Activated naive CD8-positive, alpha-beta T cell treated with anti-CD3 and anti-CD28 coated beads, Interleukin-2, amount 50 U/mL, for 24 hours (primary cell): ENCODE results near the gene TNFSF13B.
A peak's percentile ranks its signal among the peaks of the same experiment; 100 is the strongest.
"Not testable (repeated sequence)": the region's sequence is repeated elsewhere in the genome, so short reads cannot be mapped to it uniquely, and the experiment has no call there.

Experiments used
- ATAC-seq: fragments of 150-1000 bp; cut with Tn5 transposase; one replicate; pipeline ENCODE4 v1.10.0; 2021
- DNase-seq: peaks from one replicate; pipeline ENCODE4 v3.0.0; 2021
- H3K27ac Mint-ChIP-seq: one replicate; pipeline ENCODE4 v1.8.0; 2021; ENCODE audit warnings: mild to moderate bottlenecking, mixed read lengths
- H3K27me3 Mint-ChIP-seq: one replicate; pipeline ENCODE4 v1.8.0; 2021; ENCODE audit warnings: mixed read lengths
- H3K36me3 Mint-ChIP-seq: one replicate; pipeline ENCODE4 v1.8.0; 2021; ENCODE audit warnings: low read depth, mixed read lengths
- H3K4me1 Mint-ChIP-seq: one replicate; pipeline ENCODE4 v1.8.0; 2021; ENCODE audit warnings: mixed read lengths
- H3K4me3 Mint-ChIP-seq: one replicate; pipeline ENCODE4 v1.8.0; 2021; ENCODE audit warnings: mild to moderate bottlenecking, moderate library complexity, mixed read lengths
- H3K9me3 Mint-ChIP-seq: one replicate; pipeline ENCODE4 v1.8.0; 2021; ENCODE audit warnings: mixed read lengths

Gene TNFSF13B

DNA sequence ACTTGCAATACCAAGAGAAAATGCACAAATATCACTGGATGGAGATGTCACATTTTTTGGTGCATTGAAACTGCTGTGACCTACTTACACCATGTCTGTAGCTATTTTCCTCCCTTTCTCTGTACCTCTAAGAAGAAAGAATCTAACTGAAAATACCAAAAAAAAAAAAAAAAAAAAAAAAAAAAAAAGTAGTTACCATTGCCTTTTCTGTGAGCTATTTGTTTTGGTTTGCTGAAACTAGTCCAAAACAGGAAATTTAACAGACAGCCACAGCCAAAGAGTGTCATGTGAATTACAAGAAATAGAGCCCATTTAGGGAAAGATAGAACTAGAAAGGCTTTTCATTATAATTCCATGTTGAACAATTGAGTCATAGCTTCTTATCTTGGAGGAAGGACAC is 37.3 kb downstream of the TNFSF13B start:
- no peaks in the 10 kb centered on the region for H3K27me3 Mint-ChIP-seq
- peaks cover 7% of the 10 kb centered on the region for H3K4me1 Mint-ChIP-seq
- DNase-seq (no peak), ATAC-seq (no peak)
- H3K9me3 Mint-ChIP-seq: peaks cover 8% of the 10 kb centered on the region
- no peak overlapping the region for H3K27ac Mint-ChIP-seq
- H3K4me3 Mint-ChIP-seq: no peak overlapping the region
- no peaks in the 10 kb centered on the region for H3K36me3 Mint-ChIP-seq

DNA sequence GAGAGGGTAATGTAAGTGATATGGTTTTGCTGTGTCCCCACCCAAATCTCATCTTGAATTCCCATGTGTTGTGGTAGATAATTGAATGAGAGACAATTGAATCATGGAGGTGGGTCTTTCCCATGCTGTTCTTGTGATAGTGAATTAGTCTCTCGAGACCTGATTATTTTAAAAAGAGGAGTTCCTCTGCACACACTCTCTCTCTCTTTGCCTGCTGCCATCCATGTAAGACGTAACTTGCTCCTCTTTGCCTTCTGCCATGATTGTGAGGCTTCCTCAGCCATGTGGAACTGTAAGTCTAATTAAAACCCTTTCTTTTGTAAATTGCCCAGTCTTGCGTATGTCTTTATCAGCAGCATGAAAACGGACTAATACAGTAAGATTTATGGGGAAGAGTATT is 42.1 kb downstream of the TNFSF13B start:
- peaks cover 13% of the 10 kb centered on the region for H3K4me1 Mint-ChIP-seq
- H3K9me3 Mint-ChIP-seq, H3K4me3 Mint-ChIP-seq, H3K27ac Mint-ChIP-seq, H3K27me3 Mint-ChIP-seq, DNase-seq, ATAC-seq, H3K36me3 Mint-ChIP-seq: not testable (repeated sequence)

DNA sequence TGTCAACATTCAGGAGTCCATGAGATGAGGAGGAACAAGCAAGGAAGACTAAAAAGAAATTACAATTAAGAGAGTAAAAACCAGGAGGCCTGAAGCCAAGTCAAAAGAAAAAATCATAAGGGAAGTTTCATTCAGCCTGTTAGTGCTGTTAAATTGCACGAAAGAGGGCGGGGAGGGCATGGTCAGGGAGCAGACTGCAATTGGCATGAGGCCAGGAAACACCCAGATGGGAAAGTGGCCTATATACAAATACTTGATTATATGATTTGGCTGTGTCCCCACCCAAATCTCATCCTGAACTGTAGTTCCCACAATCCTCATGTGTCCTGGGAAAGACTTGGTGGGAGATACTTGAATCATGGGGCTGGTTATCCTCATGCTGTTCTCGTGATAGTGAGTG is 43.9 kb downstream of the TNFSF13B start:
- Mint-ChIP-seq H3K9me3 (peaks cover 8% of the 10 kb centered on the region), H3K4me3 (no peak overlapping the region), H3K27me3 (peaks cover 2% of the 10 kb centered on the region), H3K27ac (no peak overlapping the region), H3K4me1 (peaks cover 9% of the 10 kb centered on the region), H3K36me3 (no peaks in the 10 kb centered on the region)
- DNase-seq: no peak
- no peak for ATAC-seq

- Mint-ChIP-seq H3K9me3 (no peaks in the 10 kb centered on the region), H3K27ac (no peak overlapping the region), H3K27me3 (peaks cover 5% of the 10 kb centered on the region), H3K36me3 (no peaks in the 10 kb centered on the region), H3K4me1 (peaks cover 9% of the 10 kb centered on the region), H3K4me3 (no peak overlapping the region)
- ATAC-seq: no peak
- DNase-seq: no peak
These were observed 45.8 kb downstream of the TNFSF13B start for GRCh38 chr13:108315273-108315672.

DNA sequence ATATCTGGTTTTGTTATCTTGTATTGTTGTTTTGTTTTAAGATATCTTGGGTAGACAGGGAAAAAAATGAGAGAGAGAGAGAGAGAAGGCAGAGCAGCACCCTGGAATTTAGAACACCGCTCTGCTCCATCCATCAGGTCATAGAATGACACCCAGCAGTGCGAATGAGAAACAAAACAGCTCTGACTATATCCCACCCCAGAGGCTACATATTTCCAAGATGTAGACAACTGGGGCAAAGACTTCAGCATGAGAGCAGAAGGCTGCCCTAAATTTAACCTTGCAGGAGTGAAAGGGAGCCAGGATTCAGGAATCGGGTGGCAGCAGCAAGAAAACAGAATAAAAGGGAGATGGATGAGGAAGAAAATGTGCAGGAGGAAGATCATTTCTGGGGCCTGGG is 46.5 kb downstream of the TNFSF13B start:
- DNase-seq (no peak), ATAC-seq (no peak)
- Mint-ChIP-seq H3K4me1 (peaks cover 9% of the 10 kb centered on the region), H3K9me3 (no peaks in the 10 kb centered on the region), H3K27ac (no peak overlapping the region), H3K27me3 (peaks cover 5% of the 10 kb centered on the region), H3K4me3 (no peak overlapping the region), H3K36me3 (no peaks in the 10 kb centered on the region)

GRCh38 chr13:108316413-108316812 is 46.9 kb downstream of the TNFSF13B start:
- Mint-ChIP-seq H3K27ac (no peak overlapping the region), H3K4me1 (peaks cover 9% of the 10 kb centered on the region), H3K4me3 (no peak overlapping the region), H3K9me3 (no peaks in the 10 kb centered on the region), H3K27me3 (peaks cover 5% of the 10 kb centered on the region), H3K36me3 (no peaks in the 10 kb centered on the region)
- DNase-seq: no peak
- ATAC-seq: no peak

- Mint-ChIP-seq H3K27ac (no peak overlapping the region), H3K36me3 (no peaks in the 10 kb centered on the region), H3K4me3 (no peak overlapping the region), H3K27me3 (peaks cover 3% of the 10 kb centered on the region), H3K4me1 (peaks cover 6% of the 10 kb centered on the region), H3K9me3 (no peaks in the 10 kb centered on the region)
- ATAC-seq (peak; percentile 75), DNase-seq (no peak)
These were observed 52.8 kb downstream of the TNFSF13B start for GRCh38 chr13:108322206-108322824.

GRCh38 chr13:108323031-108323430 is 53.5 kb downstream of the TNFSF13B start:
- H3K4me3 Mint-ChIP-seq: no peak overlapping the region
- H3K27me3 Mint-ChIP-seq: peaks cover 3% of the 10 kb centered on the region
- no peak for ATAC-seq
- no peak overlapping the region for H3K27ac Mint-ChIP-seq
- H3K36me3 Mint-ChIP-seq: no peaks in the 10 kb centered on the region
- DNase-seq: no peak
- peaks cover 6% of the 10 kb centered on the region for H3K4me1 Mint-ChIP-seq
- H3K9me3 Mint-ChIP-seq: no peaks in the 10 kb centered on the region

DNA sequence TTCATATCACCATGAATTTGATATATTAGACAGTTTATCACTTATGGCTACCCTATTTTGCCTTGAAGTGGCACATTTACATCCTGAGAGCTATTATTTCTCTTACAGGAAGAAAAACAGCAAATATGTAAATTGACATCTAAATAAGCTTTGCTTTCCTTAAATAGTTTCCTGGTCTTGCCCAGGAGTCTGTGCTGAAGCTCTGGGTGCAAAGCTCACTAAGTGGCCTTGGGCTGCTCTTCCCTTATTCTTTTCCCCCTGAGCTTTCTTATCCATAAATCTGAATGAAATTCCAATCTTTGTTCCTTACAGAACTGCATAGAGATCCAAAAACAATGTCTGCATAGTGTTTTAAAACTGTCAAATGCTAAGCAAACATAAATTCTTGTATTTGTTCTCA is 56.3 kb downstream of the TNFSF13B start:
- Mint-ChIP-seq H3K4me1 (peaks cover 6% of the 10 kb centered on the region), H3K27ac (no peak overlapping the region), H3K36me3 (no peaks in the 10 kb centered on the region), H3K27me3 (peaks cover 7% of the 10 kb centered on the region), H3K9me3 (no peaks in the 10 kb centered on the region), H3K4me3 (no peak overlapping the region)
- ATAC-seq (no peak), DNase-seq (no peak)

DNA sequence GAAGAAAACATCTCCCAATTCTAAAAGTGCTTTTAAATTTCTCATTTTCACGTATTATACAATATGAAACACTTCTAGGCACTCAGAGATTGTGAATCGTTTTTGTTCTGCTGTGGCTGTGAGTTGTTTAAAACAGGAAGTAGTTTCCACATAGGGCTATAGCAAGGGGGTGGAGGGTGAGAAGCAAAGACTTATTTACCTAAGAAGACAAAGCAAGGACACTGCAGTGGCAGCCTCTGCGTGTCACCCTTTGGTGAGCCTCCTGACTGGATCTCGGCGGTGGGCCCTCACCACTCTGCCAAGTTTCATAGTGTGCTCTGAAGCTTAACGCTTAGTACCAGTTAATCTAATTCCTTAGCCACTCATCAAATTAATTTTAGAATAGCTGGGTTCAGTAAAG is 56.8 kb downstream of the TNFSF13B start:
- H3K27ac Mint-ChIP-seq: no peak overlapping the region
- H3K9me3 Mint-ChIP-seq: no peaks in the 10 kb centered on the region
- no peak for ATAC-seq
- H3K27me3 Mint-ChIP-seq: peaks cover 7% of the 10 kb centered on the region
- DNase-seq: no peak
- peaks cover 6% of the 10 kb centered on the region for H3K4me1 Mint-ChIP-seq
- H3K4me3 Mint-ChIP-seq: no peak overlapping the region
- no peaks in the 10 kb centered on the region for H3K36me3 Mint-ChIP-seq

GRCh38 chr13:108328848-108329247 is 59.3 kb downstream of the TNFSF13B start:
- peaks cover 6% of the 10 kb centered on the region for H3K4me1 Mint-ChIP-seq
- H3K27ac Mint-ChIP-seq: no peak overlapping the region
- no peaks in the 10 kb centered on the region for H3K9me3 Mint-ChIP-seq
- H3K36me3 Mint-ChIP-seq: no peaks in the 10 kb centered on the region
- no peak for DNase-seq
- ATAC-seq: no peak
- no peak overlapping the region for H3K4me3 Mint-ChIP-seq
- H3K27me3 Mint-ChIP-seq: peaks cover 7% of the 10 kb centered on the region

DNA sequence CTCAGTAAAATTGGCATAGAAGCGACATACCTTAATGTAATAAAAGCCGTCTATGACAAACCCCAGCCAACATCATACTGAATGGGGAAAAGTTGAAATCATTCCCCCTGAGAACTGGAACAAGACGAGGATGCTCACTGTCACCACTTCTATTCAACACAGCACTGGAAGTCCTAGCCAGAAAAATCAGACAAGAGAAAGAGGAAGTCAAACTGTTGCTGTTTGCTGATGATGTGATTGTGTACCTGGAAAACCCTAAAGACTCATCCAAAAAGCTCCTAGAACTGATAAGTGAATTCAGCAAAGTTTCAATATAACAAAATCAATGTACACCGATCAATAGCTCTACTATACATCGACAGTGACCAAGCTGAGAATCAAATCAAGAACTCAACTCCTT is 63.3 kb downstream of the TNFSF13B start:
- H3K4me3 Mint-ChIP-seq: no peak overlapping the region
- ATAC-seq (no peak), DNase-seq (no peak)
- H3K9me3 Mint-ChIP-seq: no peaks in the 10 kb centered on the region
- H3K4me1 Mint-ChIP-seq: no peaks in the 10 kb centered on the region
- H3K27ac Mint-ChIP-seq: no peak overlapping the region
- H3K36me3 Mint-ChIP-seq: no peaks in the 10 kb centered on the region
- H3K27me3 Mint-ChIP-seq: peaks cover 13% of the 10 kb centered on the region

DNA sequence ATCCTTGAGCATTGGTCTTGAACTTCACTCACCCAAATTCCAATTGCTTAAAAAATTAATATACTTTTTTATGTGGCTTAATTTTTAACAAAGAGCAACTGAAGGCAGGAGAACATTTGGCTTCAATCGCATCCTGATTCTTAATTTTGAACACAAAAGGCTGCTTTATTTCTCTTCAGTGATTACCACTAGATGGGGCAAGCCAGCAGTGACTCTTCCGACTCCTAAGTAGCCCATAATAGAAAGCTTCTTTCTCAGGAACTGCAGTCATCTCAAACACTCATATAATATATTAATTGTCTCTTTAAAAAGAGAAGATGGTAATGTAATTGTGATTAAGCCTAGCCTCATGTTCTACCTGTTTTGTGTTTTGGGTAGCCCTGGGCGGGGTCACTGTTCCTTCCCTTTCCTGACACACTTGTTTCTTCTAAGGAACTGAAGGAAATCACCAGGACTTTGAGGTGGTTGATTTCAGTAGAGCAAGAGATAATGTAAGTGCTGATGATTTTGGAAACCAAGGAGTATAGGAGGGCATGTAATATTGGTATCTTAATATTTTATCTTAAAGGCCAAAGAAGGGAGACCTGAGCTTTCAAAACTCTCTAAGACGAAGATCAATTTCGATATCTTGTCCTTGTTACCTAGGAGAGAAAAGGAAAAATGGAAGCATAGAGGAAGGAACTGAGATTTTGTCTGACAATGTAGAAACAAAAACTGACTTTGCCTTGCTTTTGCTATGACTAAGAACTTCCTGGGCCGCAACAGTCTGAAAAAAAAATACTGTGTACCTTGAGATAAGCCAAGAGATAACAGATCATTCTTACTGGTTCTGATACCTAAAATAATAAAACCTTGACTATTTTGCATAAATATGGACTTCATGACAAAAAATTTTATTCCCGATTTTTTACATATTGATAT is 73.1 kb downstream of the TNFSF13B start:
- ATAC-seq: no peak
- Mint-ChIP-seq H3K4me3 (no peak overlapping the region), H3K9me3 (no peaks in the 10 kb centered on the region), H3K27me3 (no peaks in the 10 kb centered on the region), H3K4me1 (peaks cover 16% of the 10 kb centered on the region), H3K27ac (no peak overlapping the region), H3K36me3 (no peaks in the 10 kb centered on the region)
- no peak for DNase-seq

DNA sequence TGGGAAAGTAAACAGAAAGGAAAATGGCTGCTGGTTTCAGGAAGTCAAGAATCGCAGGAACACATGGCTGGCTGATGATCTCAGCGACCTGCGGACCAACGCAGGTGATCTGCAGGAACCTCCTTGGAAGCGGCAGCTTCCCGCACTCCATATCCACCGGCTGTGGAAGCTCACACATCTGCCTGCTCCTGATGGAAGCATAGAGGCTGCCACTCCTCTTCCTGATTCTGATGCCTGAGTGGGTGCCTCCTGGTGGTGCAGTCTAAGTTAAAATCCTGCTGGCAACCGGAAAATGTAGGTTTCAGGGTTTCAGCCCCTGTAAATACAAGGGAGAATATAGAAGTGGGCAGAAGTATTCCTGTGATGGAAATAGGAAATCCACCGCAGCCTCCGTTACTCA is 75.5 kb downstream of the TNFSF13B start:
- Mint-ChIP-seq H3K27ac (no peak overlapping the region), H3K4me3 (no peak overlapping the region)

DNA sequence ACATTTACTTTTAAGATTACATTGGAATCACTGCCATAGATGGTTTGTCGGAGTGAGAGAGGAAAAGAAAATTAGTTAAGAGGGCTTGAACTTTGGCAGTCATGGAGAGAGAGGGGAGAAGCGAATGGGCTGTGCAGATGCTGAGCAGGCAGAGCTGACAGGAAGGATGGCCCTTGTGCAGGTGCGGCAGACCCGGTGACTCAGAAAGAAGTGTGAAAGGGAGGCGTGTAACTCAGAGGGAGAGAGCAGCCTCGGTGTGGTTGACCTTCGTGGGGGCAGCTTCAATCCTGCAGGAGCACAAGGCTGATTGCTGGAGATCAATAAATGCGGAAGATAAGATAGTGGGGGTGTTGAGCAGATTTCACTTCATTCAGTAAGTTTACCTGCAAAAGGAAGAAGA is 76.9 kb downstream of the TNFSF13B start:
- Mint-ChIP-seq H3K27ac (no peak overlapping the region), H3K36me3 (no peaks in the 10 kb centered on the region), H3K4me3 (no peak overlapping the region), H3K9me3 (no peaks in the 10 kb centered on the region), H3K27me3 (no peaks in the 10 kb centered on the region), H3K4me1 (peaks cover 16% of the 10 kb centered on the region)
- peak; percentile 3 for DNase-seq
- peak; percentile 57 for ATAC-seq

More for the DNA sequence above, 75.5 kb downstream of the TNFSF13B start:
- H3K9me3 Mint-ChIP-seq: no peaks in the 10 kb centered on the region
- H3K4me1 Mint-ChIP-seq: peaks cover 16% of the 10 kb centered on the region
- ATAC-seq (no peak), DNase-seq (no peak)
- no peaks in the 10 kb centered on the region for H3K27me3 Mint-ChIP-seq
- H3K36me3 Mint-ChIP-seq: no peaks in the 10 kb centered on the region
